ENCODE results near the gene ABCC4. TPM values are rescaled to one million over a fixed set of nuclear protein-coding genes. Genes with fewer than 3 reads are reported as not detected.

Gene ABCC4
- total RNA-seq, 1 experiment from 2014 or later: 26.3 TPM

DNA sequence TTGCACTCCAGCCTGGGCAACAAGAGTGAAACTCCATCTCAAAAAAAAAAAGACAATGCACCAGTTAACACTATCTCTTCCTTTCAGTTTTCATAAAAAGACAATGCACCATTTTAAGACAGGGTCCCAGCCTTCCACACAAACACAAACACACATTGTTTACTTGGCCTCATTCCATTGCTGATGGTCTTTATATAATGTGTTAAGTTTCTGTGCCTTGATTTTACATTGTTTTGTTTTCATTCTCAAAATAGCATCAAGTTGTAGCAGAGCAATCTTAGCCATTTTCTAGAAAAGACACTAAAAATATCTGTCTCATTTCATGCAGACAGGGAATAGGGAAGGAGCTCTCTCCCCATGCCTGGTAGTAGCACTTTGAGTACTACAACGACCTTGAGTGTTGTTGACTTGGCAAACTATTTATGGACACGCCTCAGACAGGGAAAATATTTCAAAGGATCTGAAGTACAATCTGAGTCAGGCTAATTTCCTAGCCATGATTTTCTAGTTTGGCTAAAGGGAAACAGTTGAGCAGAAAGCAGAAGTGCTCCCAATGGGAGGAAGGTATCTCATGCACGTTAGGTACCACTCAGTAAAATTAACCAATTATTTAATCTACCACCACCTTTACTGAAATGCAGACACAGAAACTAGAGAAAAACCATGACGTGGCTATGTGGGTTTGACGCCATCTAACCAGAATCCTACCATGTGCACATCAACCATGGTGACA is 120.6 kb downstream of the ABCC4 start:
- CTCF ChIA-PET: interaction anchor here (1.5 kb wide), 1 partner anchor 9 kb away, joined by 3 read pairs; no protein-coding TSS in a partner anchor
- no peak overlapping the region for H3K4me2 ChIP-seq (ENCODE audit: low read length)

More for the DNA sequence above, 120.6 kb downstream of the ABCC4 start:
- Histone ChIP-seq H3K4me3 (replicated peaks in 1 of 2; ENCODE audit: low read depth in 1 of 2, low read length in 2 of 2) (no peak overlapping the region), H3K36me3 (ENCODE audit: control insufficient read depth in 1 of 2, insufficient read depth in 2 of 2, low read length in 2 of 2) (peaks cover 4 to 8% of the 10 kb centered on the region in 2 experiments; a peak in 2 of 4 replicates), H3K9ac (ENCODE audit: low read length) (no peak overlapping the region), H3K27ac (ENCODE audit: low read depth, low read length) (no peak overlapping the region), H3K27me3 (ENCODE audit: insufficient read depth, low read length) (no peaks in the 10 kb centered on the region), H4K20me1 (ENCODE audit: insufficient read depth) (no peaks in the 10 kb centered on the region), H3K4me1 (ENCODE audit: control insufficient read depth in 1 of 2, insufficient read depth in 2 of 2, low read length in 2 of 2) (no peaks in the 10 kb centered on the region), H3K9me3 (ENCODE audit: control insufficient read depth in 1 of 2, insufficient read depth in 1 of 2, low read depth in 1 of 2, low read length in 2 of 2) (no peaks in the 10 kb centered on the region), H2AFZ (ENCODE audit: low read depth, low read length, poor library complexity, severe bottlenecking) (no peak overlapping the region), H3K9me2 (ENCODE audit: insufficient read depth) (no peaks in the 10 kb centered on the region), H3K79me2 (ENCODE audit: insufficient read depth, low read length) (no peaks in the 10 kb centered on the region)
- no TSS peak for BruUV-seq (replicated peaks)
- ChIA-PET RAD21 (ENCODE audit: low non-redundant PET in 1 of 2, low total read pairs in 2 of 2, uncharacterized antibody in 2 of 2, unreplicated experiment in 2 of 2) (no interaction called here), POLR2A (no interaction called here)
- DNase-seq (ENCODE audit: low read depth, low spot score) (no peak), ATAC-seq (no peak)
- TF ChIP-seq POLR2A (IDR thresholded peaks at IDR 0.05; ENCODE audit: borderline replicate concordance, extremely low read depth, insufficient read depth, insufficient read length) (no peak), YY1 (IDR thresholded peaks at IDR 0.05; ENCODE audit: extremely low read depth, insufficient replicate concordance, low read depth, low read length) (no peak), EZH2 (IDR thresholded peaks at IDR 0.05) (no peak), SP1 (IDR thresholded peaks at IDR 0.05; ENCODE audit: low read depth) (no peak), EZH2phosphoT487 (IDR thresholded peaks at IDR 0.05; ENCODE audit: borderline replicate concordance) (no peak), JUND (IDR thresholded peaks at IDR 0.05) (no peak), ELF1 (IDR thresholded peaks at IDR 0.05; ENCODE audit: borderline replicate concordance, low read depth) (no peak), ZNF274 (IDR thresholded peaks at IDR 0.05; ENCODE audit: low read depth, low read length) (no peak), CBX3 (IDR thresholded peaks at IDR 0.05; ENCODE audit: low read depth) (no peak), CEBPB (IDR thresholded peaks at IDR 0.05; ENCODE audit: low read depth) (no peak), POLR2AphosphoS5 (IDR thresholded peaks at IDR 0.05; ENCODE audit: low read depth, low read length) (no peak), TCF7L2 (IDR thresholded peaks at IDR 0.05; ENCODE audit: borderline replicate concordance, extremely low read depth, insufficient read depth, insufficient read length) (no peak), SIN3A (IDR thresholded peaks at IDR 0.05; ENCODE audit: low read depth) (no peak), FOSL1 (IDR thresholded peaks at IDR 0.05; ENCODE audit: low read depth) (no peak)
- TF ChIP-seq, protein P1, sequence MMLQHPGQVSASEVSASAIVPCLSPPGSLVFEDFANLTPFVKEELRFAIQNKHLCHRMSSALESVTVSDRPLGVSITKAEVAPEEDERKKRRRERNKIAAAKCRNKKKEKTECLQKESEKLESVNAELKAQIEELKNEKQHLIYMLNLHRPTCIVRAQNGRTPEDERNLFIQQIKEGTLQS (IDR thresholded peaks at IDR 0.05): no peak
- TF ChIP-seq, protein P2, sequence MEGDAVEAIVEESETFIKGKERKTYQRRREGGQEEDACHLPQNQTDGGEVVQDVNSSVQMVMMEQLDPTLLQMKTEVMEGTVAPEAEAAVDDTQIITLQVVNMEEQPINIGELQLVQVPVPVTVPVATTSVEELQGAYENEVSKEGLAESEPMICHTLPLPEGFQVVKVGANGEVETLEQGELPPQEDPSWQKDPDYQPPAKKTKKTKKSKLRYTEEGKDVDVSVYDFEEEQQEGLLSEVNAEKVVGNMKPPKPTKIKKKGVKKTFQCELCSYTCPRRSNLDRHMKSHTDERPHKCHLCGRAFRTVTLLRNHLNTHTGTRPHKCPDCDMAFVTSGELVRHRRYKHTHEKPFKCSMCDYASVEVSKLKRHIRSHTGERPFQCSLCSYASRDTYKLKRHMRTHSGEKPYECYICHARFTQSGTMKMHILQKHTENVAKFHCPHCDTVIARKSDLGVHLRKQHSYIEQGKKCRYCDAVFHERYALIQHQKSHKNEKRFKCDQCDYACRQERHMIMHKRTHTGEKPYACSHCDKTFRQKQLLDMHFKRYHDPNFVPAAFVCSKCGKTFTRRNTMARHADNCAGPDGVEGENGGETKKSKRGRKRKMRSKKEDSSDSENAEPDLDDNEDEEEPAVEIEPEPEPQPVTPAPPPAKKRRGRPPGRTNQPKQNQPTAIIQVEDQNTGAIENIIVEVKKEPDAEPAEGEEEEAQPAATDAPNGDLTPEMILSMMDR (IDR thresholded peaks at IDR 0.05 in 2 of 3, conservative IDR thresholded peaks at IDR 0.05 in 1 of 3; ENCODE audit: borderline replicate concordance in 1 of 3, insufficient read depth in 1 of 3, low read depth in 2 of 3, low read length in 2 of 3): no peak
- TF ChIP-seq, protein P3, sequence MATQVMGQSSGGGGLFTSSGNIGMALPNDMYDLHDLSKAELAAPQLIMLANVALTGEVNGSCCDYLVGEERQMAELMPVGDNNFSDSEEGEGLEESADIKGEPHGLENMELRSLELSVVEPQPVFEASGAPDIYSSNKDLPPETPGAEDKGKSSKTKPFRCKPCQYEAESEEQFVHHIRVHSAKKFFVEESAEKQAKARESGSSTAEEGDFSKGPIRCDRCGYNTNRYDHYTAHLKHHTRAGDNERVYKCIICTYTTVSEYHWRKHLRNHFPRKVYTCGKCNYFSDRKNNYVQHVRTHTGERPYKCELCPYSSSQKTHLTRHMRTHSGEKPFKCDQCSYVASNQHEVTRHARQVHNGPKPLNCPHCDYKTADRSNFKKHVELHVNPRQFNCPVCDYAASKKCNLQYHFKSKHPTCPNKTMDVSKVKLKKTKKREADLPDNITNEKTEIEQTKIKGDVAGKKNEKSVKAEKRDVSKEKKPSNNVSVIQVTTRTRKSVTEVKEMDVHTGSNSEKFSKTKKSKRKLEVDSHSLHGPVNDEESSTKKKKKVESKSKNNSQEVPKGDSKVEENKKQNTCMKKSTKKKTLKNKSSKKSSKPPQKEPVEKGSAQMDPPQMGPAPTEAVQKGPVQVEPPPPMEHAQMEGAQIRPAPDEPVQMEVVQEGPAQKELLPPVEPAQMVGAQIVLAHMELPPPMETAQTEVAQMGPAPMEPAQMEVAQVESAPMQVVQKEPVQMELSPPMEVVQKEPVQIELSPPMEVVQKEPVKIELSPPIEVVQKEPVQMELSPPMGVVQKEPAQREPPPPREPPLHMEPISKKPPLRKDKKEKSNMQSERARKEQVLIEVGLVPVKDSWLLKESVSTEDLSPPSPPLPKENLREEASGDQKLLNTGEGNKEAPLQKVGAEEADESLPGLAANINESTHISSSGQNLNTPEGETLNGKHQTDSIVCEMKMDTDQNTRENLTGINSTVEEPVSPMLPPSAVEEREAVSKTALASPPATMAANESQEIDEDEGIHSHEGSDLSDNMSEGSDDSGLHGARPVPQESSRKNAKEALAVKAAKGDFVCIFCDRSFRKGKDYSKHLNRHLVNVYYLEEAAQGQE (IDR thresholded peaks at IDR 0.05; ENCODE audit: low read depth): no peak
- TF ChIP-seq, protein P4, sequence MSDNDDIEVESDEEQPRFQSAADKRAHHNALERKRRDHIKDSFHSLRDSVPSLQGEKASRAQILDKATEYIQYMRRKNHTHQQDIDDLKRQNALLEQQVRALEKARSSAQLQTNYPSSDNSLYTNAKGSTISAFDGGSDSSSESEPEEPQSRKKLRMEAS (IDR thresholded peaks at IDR 0.05): no peak
- TF ChIP-seq, protein P5, sequence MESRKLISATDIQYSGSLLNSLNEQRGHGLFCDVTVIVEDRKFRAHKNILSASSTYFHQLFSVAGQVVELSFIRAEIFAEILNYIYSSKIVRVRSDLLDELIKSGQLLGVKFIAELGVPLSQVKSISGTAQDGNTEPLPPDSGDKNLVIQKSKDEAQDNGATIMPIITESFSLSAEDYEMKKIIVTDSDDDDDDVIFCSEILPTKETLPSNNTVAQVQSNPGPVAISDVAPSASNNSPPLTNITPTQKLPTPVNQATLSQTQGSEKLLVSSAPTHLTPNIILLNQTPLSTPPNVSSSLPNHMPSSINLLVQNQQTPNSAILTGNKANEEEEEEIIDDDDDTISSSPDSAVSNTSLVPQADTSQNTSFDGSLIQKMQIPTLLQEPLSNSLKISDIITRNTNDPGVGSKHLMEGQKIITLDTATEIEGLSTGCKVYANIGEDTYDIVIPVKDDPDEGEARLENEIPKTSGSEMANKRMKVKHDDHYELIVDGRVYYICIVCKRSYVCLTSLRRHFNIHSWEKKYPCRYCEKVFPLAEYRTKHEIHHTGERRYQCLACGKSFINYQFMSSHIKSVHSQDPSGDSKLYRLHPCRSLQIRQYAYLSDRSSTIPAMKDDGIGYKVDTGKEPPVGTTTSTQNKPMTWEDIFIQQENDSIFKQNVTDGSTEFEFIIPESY (IDR thresholded peaks at IDR 0.05; ENCODE audit: extremely low read depth, insufficient replicate concordance, low read length): no peak
- intact Hi-C loops (cut with micrococcal nuclease): no loop called here
